GM03348 (cell line): ENCODE results near the gene SMO.

Experiments
- DNase-seq: peaks from one replicate; pipeline ENCODE4 v3.0.0; 2012; ENCODE audit warnings: low spot score

SMO gene

DNA sequence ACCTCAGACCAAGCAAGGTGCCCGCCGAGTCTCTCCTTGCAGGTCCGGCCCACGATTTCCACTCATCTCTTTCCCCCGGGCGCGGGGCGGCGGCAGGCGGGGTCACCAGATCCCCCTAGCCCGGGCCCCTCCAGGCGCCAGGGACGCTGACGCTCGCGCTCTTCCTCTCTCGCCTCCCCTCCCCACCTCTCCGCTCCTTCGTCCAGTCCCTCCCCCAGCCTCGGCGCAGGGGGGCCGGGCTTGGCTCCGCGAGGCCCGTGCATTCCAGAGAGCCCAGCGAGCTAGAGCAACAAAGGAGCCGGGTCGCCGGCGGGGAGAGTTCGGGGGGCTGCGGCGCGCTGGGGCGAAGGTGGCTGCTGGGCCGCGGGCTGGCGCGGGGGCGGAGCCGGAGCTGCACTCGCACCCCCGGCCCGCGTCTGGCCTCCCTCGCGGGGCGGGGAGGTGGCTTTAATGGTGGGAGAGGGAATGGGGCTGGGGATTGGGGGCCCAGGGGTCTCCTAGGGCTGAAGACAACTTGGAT is at the start of gene SMO:
TSS of gene SMO (plus strand) at position 262 of the 520 bp plus-strand sequence. CDS start 519 bp downstream, outside the sequence.
- peak; percentile 68 for DNase-seq

DNA sequence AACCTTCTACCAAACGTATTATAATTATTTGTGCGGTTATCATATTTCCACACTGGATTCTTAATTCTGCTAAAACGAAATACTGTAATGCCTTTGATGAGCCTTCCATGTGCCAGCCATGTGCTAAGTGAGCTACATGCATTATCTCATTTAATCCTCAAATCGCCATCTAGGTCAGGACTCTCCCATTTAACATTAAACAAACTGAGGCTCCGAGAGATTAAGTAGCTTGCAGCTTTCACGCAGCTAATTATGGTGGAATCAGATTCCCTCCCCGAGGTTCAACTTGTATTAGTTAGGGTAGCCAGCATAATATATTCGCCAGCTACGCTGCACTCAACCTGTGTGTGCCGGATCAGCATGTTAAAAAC is 44.7 kb upstream of the SMO start:
- no peak for DNase-seq

DNA sequence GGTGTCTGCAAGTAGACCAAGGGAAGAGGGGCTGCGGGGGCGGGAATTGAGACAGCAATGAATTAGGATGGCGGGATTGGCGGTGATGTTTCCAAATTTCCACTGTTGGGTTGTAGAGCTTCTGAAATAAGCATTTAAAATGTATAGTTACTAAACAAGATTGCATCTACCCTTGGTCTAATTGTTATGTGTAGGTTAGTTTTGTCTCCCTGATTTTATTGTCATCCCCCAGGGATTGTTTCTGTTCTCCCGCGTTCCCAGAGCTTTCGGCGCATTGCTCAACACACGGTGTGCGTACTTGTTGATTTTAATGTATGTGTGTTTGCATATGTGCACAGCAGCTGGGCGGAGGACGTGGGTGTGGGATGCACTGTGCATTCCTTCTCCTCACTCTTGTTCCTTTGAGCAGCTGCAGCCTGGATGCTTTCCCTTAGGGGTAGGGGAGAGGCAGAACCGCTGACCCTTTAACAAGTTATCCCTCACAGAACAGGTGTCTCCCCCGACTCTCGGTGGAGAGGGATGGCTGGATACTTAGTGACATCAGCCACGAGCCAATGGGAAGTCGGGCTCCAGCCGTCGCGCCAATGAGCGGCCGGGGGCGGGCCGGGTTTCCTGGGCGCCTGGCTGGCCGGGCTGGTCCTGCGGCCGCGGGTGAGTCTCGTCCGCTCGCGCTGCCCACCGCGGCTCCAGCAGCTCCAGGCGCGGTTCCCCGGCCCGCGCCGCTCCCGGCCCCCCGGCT is 44.2 kb upstream of the SMO start, which contains the start of gene TSPAN33:
TSS of gene TSPAN33 (plus strand) at position 613 of the 739 bp plus-strand sequence. CDS start 274 bp downstream, outside the sequence.
- peak; percentile 96 for DNase-seq

DNA sequence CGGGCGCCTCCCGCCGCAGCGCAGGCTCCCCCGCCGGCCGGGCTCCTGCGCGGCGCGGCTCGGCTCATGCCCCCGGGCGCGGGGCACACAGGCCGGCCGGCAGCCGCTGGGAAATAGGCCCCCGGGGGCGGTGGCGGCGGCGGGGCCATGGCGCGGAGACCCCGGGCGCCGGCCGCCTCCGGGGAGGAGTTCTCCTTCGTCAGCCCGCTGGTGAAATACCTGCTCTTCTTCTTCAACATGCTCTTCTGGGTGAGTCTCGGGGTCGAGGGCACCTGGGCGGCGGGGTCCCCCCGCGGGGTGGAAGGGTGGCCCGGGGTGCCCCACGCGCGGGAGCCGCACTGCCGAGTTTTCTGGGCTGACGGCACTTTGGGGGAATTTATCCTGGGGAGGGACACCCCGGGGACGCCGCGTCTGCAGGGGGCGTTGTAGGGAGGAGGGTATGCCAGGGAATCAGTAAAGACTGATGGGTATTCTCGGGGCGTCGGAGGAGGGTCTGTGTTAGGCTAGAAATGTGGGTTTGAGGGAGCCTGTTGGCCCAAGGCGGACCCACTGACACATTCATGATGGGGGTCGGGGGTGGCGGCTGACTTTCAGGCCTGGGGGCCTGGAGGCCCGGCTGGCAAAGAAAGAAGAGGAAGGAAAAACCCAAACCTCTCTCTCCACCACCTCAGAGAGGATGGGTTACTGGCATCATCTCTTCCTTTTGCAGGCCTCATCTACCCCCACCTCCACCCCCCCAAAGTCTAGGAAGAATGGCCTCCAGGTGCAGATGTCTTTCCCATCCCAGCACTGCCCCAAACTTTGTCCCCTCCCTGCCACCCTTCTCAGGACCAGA is 43.4 kb upstream of the SMO start:
- DNase-seq = no peak

DNA sequence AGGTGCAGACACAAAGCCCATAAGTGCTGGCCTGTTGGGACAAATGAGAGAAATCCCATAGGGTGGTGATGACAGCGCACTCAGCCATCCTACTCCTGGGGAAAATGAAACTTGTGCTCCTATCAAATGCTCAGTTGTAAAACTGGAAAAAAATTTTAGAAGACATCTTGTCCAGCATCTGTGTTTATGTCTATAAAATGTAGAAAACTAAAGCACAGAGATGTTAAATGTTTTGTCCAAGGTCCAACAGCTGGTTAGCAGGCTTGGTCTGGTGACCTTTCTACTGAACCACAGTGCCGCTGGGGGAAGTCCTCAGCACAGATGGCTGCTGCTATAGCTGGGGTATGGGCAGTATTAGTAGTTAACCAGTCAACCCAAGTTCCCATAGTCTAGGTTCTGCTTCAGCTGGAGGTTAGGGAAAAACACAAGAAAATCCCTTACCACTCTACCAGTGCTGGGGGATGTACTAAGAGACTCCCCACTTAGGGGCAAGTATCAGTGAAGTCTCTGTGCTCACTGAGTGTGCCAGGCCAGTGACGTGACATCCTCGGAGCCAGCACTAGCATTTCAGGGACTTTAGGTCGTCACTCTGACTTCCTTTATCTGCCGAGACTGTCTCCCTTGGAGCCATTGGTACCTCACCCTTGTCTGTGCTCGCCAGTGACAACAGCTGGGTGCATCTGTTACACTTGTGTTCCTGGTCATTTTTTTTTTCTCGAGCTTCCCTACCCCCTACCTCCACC is 42.0 kb upstream of the SMO start:
- no peak for DNase-seq

DNA sequence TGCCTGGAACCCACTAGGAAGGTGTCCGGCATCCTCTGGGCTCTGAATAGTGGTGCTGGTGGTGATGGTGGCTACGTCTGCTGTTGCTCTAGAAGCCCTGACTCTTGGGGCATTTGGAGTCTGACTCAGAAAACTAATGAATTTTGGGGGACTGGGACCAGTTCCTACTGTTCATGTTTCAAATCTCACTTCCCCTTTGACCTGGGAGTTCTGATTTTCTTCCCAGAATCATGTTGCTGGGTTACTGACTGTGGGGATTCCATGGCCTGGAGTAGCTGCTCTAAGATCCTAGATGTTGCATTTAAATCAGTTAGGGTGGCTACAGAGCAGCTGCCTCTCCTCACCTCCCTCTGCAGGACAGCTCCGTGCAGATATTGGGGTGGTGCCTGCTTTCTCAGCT is 40.7 kb upstream of the SMO start:
- DNase-seq = no peak

DNA sequence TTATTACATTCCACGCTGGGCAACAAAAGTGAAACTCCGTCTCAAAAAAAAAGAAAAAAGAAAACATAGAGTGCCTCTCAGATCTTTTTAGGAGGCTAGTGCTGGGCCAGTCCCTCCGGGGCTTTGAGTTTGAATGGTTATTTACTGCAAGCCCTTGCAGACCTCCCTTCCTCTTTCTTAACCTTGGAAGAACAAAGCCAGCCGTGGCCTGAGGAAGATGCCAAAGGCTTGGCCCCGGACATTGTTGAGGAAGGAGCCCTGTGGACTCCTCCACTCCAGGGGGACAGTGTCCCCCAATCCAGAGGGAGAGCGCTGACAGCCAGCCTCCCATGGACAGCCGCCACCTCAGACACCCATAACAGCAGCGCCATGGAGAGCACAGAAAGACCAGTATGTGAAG is 38.9 kb upstream of the SMO start:
- DNase-seq = no peak

DNA sequence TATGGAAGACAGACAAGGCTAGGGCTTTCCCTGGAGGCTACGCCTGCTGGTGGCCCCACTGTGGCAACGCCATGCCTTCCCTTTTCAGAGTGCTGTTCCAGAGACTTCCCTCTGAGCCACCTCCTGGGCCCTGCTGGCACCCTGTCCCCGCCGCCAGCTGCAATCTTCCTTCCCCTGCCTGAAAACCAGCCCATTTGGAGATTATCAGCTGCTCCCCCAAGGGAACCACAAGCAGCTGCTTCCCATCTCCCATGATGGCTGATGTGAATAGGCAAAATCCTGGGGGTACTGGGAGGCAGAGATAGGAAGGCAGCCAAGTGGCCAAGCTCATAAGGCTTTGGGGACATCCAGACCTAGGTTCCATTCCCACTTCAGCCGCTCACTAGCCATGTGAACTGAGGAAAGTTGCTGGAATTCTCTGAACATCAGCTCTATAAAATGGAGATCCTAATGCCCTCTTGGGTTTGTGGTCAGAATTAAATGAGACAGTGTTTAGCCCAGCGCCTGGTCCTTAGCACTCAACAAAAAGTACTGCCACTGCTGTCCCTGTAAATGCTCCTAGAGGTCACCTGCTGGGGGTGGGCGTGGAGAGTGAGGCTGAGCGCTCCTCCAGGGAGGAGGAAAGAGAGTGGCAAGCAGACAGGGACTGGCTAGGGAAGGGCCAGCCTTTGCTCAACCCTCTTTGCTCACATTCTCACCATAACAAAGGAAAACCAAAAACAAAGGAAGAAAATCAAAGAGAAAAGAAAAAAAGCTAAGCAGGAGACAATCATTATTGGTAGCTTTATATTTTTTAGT is 38.0 kb upstream of the SMO start:
- no peak for DNase-seq

DNA sequence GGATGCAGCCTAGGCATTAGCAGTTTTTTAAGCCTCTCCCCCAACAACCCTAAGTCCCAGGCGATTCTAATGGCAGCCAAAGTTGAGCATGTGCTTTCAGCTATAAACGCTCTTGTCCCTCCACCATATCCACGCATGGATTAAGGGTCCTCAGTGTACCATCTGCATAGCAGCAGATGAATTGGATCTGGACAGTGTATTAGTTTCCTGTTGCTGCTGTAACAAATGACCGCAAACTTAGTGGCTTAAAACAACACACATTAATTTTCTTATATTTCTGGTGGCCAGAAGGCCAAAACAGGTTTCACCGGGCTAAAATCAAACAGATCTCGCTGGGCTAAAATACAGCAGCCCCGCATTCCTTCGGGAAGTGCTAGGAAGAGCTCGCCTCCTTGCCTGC is 30.8 kb upstream of the SMO start:
- DNase-seq = no peak

DNA sequence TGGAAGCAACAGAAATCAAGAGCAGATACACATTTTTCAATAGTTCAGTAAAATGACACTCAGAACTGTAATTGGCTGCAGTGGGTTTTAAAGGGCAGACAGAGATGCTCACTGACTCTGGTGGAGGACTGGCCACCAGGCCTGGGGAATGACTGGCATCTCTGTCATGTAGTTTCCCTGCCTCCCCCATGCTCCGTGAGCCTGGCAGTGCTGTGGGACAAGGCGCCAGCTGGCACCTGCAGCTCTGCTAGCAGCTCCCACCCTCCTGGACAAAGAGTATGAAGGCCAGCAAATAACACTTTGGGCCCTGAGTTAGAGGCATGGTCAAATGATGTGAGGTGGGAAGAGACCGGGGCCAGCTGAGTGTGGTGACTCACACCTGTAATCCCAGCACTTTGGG is 28.9 kb upstream of the SMO start:
- DNase-seq = no peak

DNA sequence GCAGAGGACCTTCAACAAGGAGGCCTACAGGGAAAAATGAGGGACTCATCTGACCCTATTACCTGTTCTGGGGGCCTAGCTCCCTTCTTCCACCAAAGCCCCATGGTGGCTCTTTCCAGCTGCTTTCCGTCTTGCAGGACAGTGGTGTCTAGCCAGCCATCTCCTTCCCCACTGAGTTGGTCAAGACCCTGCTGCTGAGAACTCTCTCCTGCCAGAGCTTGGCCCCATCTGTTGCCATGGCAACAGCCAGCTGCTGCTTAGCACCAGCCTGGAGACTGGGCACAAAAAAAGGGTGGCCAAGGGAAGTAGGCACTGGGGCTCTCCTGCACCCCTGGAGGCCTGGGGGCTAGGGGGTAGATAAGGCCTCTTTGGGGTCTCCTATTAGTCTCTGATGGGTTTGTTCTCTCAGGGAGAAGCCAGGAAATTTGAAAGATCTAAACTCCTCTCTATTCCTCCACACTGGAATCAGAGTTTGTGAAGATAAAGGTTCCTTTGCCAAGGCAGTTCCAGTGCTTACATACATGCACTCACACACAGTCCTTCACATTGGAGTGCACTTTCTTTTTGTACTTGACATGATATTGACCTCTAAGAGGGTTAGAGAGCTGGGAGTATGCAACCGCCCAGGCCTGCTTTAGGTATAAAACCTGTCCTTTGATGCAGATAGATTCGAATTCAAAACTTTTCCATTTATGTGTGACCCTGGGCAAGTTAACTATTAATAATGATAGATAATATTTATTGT is 28.1 kb upstream of the SMO start:
- DNase-seq = no peak

DNA sequence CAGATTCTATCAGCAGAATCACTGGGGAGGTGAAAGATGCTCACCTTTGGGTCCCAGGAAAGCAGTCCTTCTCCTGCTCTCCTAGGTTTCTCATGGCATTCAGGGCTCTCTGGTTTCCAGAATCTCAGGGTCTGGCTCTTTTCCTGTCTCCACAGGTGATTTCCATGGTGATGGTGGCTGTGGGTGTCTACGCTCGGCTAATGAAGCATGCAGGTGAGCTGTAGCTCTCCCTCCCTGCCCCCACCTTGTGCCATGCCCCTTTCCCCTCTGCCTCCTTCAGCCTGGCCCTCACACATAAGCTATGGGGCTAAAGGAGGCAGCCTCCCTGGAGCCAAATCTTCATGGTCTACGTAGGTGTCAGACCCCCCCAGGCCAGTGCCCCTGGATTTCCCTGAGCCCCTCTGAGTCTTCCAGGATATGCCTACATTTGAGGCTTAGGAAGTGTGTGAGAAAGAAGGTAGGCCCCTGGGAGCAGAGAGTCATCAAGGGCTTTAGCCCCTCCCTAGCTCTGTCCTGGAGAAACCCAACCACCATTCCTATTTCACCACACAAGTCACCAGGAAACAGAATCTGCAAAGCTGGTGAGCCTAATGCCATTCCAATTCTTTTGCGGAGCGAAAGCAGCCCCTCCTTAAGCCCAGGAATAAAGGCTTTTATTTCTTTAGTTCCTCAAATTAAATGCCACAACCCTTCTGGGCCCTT is 26.8 kb upstream of the SMO start:
- no peak for DNase-seq

DNA sequence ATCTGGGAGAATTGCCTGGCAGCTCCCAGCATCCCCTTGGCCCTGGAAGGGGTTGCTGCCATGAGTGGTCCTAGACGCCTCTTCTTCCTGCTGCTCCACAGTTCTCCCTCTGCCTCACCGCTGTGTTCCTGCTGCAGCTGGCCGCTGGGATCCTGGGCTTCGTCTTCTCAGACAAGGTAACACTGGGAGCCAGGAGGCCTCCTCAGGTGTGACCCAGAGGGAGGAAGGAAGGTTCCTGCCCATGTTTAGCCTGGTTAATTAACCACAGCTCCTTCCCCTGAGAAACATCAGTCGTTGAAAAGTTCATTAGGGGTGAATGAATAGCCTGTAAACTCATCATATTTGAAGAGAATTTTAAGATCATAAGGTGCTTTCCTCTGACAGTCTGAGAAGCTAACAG is 25.7 kb upstream of the SMO start:
- DNase-seq = no peak

DNA sequence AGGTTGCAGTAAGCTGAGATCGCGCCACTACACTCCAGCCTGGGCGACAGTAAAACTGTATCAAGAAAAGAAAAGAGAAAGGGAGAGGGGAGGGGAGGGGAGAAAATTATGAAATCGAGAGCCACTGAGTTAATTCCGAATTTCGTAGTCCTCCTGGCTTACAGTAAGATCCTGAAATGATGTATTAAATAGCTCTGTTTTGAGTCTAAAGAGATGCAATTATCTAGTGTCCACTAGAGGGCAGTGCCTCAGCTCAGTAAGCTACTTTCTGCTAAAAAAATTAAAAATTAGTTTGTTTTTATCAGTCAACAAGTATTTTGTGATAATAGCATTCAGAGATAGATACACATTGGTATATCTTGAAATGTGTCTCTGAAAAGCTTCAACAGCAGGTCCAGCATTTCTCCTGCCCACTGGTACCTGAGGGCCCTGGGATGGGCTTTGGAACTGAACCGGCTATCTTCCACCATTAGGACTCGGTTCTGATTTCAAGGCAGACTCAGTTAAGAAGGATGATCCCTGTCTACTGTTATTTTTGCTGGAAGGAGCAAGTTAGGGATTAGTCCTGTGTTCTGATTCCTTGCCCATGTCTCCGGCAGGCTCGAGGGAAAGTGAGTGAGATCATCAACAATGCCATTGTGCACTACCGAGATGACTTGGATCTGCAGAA is 24.4 kb upstream of the SMO start:
- DNase-seq = peak; percentile 76

DNA sequence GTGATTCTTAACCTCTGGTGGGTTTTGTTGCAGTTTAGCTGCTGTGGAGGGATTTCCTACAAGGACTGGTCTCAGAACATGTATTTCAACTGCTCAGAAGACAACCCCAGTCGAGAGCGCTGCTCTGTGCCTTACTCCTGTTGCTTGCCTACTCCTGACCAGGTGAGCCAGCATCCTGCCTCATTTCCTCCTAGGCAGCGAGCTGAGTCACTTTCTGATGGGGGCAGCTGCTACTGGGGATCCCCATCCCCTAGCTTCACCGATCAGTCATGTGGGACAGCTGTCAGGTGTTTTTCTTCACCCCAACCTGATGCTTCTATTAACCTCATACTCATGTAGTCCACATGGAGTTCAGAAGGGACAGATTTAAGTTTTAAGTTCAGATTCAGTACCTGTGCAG is 21.7 kb upstream of the SMO start:
- DNase-seq = no peak

DNA sequence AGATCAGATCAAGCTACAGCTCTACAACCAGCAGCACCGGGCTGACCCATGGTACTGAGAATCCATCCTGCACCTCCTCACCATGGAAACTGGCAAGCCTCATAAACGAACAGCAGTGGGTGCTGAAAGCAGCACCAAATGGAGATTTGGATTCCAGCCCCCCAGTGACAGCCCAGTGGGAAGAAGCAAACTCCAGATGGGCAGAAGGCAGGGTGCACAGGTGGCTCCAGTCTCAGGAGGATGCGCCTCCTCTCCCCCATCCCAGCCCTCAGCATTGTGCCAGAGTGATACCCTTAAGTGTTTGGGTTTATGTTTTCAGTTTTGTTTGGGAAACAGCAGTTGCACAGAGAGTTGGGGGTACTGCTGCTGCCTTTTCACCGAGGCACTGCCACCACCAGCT is 20.6 kb upstream of the SMO start:
- no peak for DNase-seq

DNA sequence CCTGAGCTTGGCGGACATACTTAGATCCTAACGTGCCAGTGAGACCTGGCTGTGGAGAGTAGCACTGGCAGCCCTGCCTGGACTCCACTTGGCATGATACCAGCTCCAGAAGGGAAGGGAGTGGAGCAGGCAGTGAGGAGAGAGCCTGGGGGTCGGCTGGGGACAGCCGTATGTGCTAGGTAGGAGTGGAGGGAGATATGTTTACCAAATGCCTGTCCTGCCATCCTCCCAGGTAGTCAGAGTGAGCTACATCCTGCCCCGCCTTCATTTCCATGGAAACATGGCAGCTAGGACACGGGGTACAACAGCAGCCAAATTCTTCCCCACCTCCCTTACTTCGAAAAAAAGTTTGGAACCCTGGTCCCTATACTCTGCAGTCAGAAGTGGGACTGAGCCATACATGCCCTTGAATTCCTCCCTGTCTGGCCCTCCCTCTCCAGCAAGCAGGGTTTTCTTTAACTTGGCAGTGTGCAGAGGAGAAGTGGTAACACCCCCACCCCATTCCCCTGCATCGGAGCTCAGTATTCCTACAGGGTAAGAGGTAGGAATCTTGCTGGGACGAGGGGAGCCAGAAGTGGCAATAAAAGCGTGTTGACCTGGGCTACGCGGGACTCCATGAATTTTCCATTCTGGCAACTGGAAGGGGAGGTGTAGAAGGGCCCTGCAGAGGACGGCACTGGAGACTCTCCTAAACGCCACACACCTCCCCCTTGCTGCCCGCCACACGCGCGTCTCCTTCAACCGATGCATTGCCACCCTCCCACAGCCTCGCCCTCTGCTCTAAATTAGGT is 20.0 kb upstream of the SMO start:
- no peak for DNase-seq

DNA sequence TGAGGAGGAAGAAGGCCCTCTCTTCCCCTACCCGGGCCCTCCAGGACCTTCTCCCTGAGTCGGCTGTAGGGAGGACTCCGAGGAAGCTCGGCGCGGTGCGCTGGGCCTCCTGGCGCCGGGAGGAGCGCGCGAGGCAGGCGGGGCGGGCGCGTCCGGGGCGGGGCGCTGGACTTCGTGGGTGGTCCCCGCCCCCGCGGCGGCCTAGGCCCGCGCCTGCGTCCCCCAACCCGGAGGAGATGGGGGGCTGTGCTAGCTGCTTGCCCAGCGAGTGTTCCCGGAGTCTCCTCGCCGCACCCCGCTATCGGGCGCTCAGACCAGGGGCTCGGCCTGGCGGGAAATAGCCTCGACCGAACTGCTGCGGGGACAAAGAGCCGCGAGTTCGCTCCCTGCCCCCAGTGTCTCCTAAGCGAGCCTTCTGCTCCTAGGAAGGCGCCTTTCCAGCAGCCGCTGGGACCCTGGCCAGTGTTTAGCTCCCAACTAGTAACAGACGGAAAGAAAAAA is 19.2 kb upstream of the SMO start:
- peak; percentile 56 for DNase-seq
